GM19324 (cell line): ENCODE results near the gene HK1.
A peak's percentile ranks its signal among the peaks of the same experiment; 100 is the strongest.
"Not testable (repeated sequence)": the region's sequence is repeated elsewhere in the genome, so short reads cannot be mapped to it uniquely, and the experiment has no call there.

Experiments used
- ATAC-seq: cut with Tn5 transposase; IDR thresholded peaks from one replicate; pipeline ENCODE4 v1.9.1; 2021; ENCODE audit warnings: mild to moderate bottlenecking, moderate library complexity; ENCODE audit not compliant: unreplicated experiment, low FRiP score

The HK1 gene

GRCh38 chr10:69438536-69439349, 160.4 kb downstream of the HK1 start:
- ATAC-seq: no peak

GRCh38 chr10:69439350-69439739, 161.0 kb downstream of the HK1 start:
- no peak for ATAC-seq

- no peak for ATAC-seq
These were observed 161.7 kb downstream of the HK1 start for GRCh38 chr10:69439813-69440506.

GRCh38 chr10:69443354-69443753, 165.1 kb downstream of the HK1 start:
- no peak for ATAC-seq

- ATAC-seq: no peak
These were observed 166.7 kb downstream of the HK1 start for GRCh38 chr10:69445041-69445440.

GRCh38 chr10:69446229-69446628, 167.9 kb downstream of the HK1 start:
- ATAC-seq: no peak

- ATAC-seq: no peak
These were observed 168.4 kb downstream of the HK1 start for GRCh38 chr10:69446650-69447151.

GRCh38 chr10:69449841-69450240, 171.5 kb downstream of the HK1 start:
- no peak for ATAC-seq

- ATAC-seq: not testable (repeated sequence)
These were observed 172.1 kb downstream of the HK1 start for GRCh38 chr10:69450395-69450794.

- ATAC-seq: peak; percentile 74
These were observed 173.0 kb downstream of the HK1 start, which contains the start of gene TSPAN15 for GRCh38 chr10:69451209-69451783. TSS of gene TSPAN15 (plus strand) at chr10:69451465. CDS start at chr10:69451595, 130 bp downstream.
